Vagina (tissue), 2 donors: ENCODE data around the gene KIAA0825. TPM values are rescaled to one million over a fixed set of nuclear protein-coding genes. Genes with fewer than 3 reads are reported as not detected.

Experiments used
- DNase-seq, 2 donors: peaks; one replicate each; pipeline ENCODE4 v3.0.0-alpha.2; 2017; ENCODE audit errors: extremely low spot score in 2 of 2
- H3K27ac ChIP-seq: fragments of 200-600 bp; sonication (generic); one replicate; pipeline ENCODE4 v1.5.1; 2019
- H3K27me3 ChIP-seq: fragments of 200-600 bp; sonication (generic); one replicate; pipeline ENCODE4 v1.5.1; 2019
- H3K36me3 ChIP-seq, 2 donors: fragments of 200-600 bp; sonication (generic); one replicate each; pipeline ENCODE4 v1.5.1; 2017 to 2019
- H3K4me1 ChIP-seq: fragments of 200-600 bp; sonication (generic); one replicate; pipeline ENCODE4 v1.5.1; 2019
- H3K4me3 ChIP-seq, 2 donors: fragments of 200-600 bp; sonication (generic); 1 replicate in 1 of 2; 2 replicates in 1 of 2; pipeline ENCODE4 v1.5.1; 2016 to 2019
- H3K9me3 ChIP-seq: fragments of 200-600 bp; sonication (generic); one replicate; pipeline ENCODE4 v1.5.1; 2019
- CTCF ChIP-seq, 3 experiments: fragments of 450-650 bp in 2 of 3; fragments of 200-600 bp in 1 of 3; sonication (generic) in 1 of 3; IDR thresholded peaks; one replicate each; pipeline ENCODE4 v1.5.1; 2017 to 2019; ENCODE audit warnings: antibody characterized with exemption in 3 of 3, mild to moderate bottlenecking in 2 of 3, moderate library complexity in 2 of 3
- POLR2A ChIP-seq, 2 donors: fragments of 450-650 bp; IDR thresholded peaks; one replicate each; pipeline ENCODE4 v1.6.1; 2017; ENCODE audit warnings: antibody characterized with exemption in 2 of 2, mild to moderate bottlenecking in 2 of 2, moderate library complexity in 2 of 2
- POLR2AphosphoS5 ChIP-seq, 2 donors: sonication (generic); formaldehyde crosslinking; IDR thresholded peaks; one replicate each; pipeline ENCODE4 v1.9.0; 2017; ENCODE audit warnings: antibody characterized with exemption in 2 of 2, mild to moderate bottlenecking in 2 of 2, low read depth in 1 of 2; ENCODE audit not compliant: insufficient read depth in 1 of 2
- intact Hi-C: fragments of 100-400 bp; cut with DNase I; formaldehyde crosslinking; loops from one replicate; pipeline ENCODE4 v1.15.1; 2023
- total RNA-seq: library from RNA; depleted of rRNA; stranded (reverse); fragments of >200 nt; gene quantifications from one replicate; pipeline ENCODE4 v1.2.3, GENCODE V29; 2016

Gene KIAA0825
- total RNA-seq, 1 donor from 2014 or later, result 2.5 TPM

- Histone ChIP-seq H3K9me3 (no peaks in the 10 kb centered on the region), H3K4me1 (no peaks in the 10 kb centered on the region), H3K4me3 (no peak overlapping the region), H3K36me3 (no peaks in the 10 kb centered on the region), H3K27me3 (no peaks in the 10 kb centered on the region), H3K27ac (no peak overlapping the region)
- intact Hi-C loops, result no loop called here
- no peak for TF ChIP-seq POLR2AphosphoS5 (IDR thresholded peaks at IDR 0.05; ENCODE audit: insufficient read depth in 1 of 2, low read depth in 1 of 2)
- TF ChIP-seq POLR2A (IDR thresholded peaks at IDR 0.05), result no peak
- no peak for TF ChIP-seq CTCF (IDR thresholded peaks at IDR 0.05)
- no peak for DNase-seq
Measured at GRCh38 chr5:94422812-94423211, 195.6 kb downstream of the KIAA0825 start.

- no peak overlapping the region for H3K27ac ChIP-seq
- no peak overlapping the region for H3K4me3 ChIP-seq
- H3K4me1 ChIP-seq, result no peaks in the 10 kb centered on the region
- intact Hi-C loops, result no loop called here
- DNase-seq, result no peak
- no peaks in the 10 kb centered on the region for H3K36me3 ChIP-seq
- no peaks in the 10 kb centered on the region for H3K27me3 ChIP-seq
- TF ChIP-seq POLR2AphosphoS5 (IDR thresholded peaks at IDR 0.05; ENCODE audit: insufficient read depth in 1 of 2, low read depth in 1 of 2), result no peak
- TF ChIP-seq POLR2A (IDR thresholded peaks at IDR 0.05), result no peak
- TF ChIP-seq CTCF (IDR thresholded peaks at IDR 0.05), result no peak
- no peaks in the 10 kb centered on the region for H3K9me3 ChIP-seq
Measured at GRCh38 chr5:94420885-94421284, 197.5 kb downstream of the KIAA0825 start.

- TF ChIP-seq CTCF (IDR thresholded peaks at IDR 0.05) (no peak), POLR2A (IDR thresholded peaks at IDR 0.05) (no peak), POLR2AphosphoS5 (IDR thresholded peaks at IDR 0.05; ENCODE audit: insufficient read depth in 1 of 2, low read depth in 1 of 2) (no peak)
- no peaks in the 10 kb centered on the region for H3K9me3 ChIP-seq
- H3K4me3 ChIP-seq, result no peak overlapping the region
- no peaks in the 10 kb centered on the region for H3K27me3 ChIP-seq
- DNase-seq, result no peak
- H3K36me3 ChIP-seq, result no peaks in the 10 kb centered on the region
- no peak overlapping the region for H3K27ac ChIP-seq
- intact Hi-C loops, result no loop called here
- H3K4me1 ChIP-seq, result no peaks in the 10 kb centered on the region
Measured at GRCh38 chr5:94415798-94416197, 202.6 kb downstream of the KIAA0825 start.

GRCh38 chr5:94409440-94409839, 209.0 kb downstream of the KIAA0825 start:
- Histone ChIP-seq H3K9me3 (no peaks in the 10 kb centered on the region), H3K36me3 (no peaks in the 10 kb centered on the region), H3K4me1 (no peaks in the 10 kb centered on the region), H3K27me3 (no peaks in the 10 kb centered on the region), H3K27ac (no peak overlapping the region), H3K4me3 (no peak overlapping the region)
- DNase-seq, result no peak
- no peak for TF ChIP-seq CTCF (IDR thresholded peaks at IDR 0.05)
- TF ChIP-seq POLR2AphosphoS5 (IDR thresholded peaks at IDR 0.05; ENCODE audit: insufficient read depth in 1 of 2, low read depth in 1 of 2), result no peak
- TF ChIP-seq POLR2A (IDR thresholded peaks at IDR 0.05), result no peak
- intact Hi-C loops, result no loop called here

- H3K9me3 ChIP-seq, result no peaks in the 10 kb centered on the region
- no peak for DNase-seq
- intact Hi-C loops, result no loop called here
- TF ChIP-seq CTCF (IDR thresholded peaks at IDR 0.05) (no peak), POLR2A (IDR thresholded peaks at IDR 0.05) (no peak), POLR2AphosphoS5 (IDR thresholded peaks at IDR 0.05; ENCODE audit: insufficient read depth in 1 of 2, low read depth in 1 of 2) (no peak)
- H3K4me1 ChIP-seq, result no peaks in the 10 kb centered on the region
- H3K4me3 ChIP-seq, result no peak overlapping the region
- no peak overlapping the region for H3K27ac ChIP-seq
- no peaks in the 10 kb centered on the region for H3K36me3 ChIP-seq
- no peaks in the 10 kb centered on the region for H3K27me3 ChIP-seq
Measured at GRCh38 chr5:94407023-94407422, 211.4 kb downstream of the KIAA0825 start.
